Measurements from ENCODE around the gene CHD3. TPM values are rescaled to one million over a fixed set of nuclear protein-coding genes. Genes with fewer than 3 reads are reported as not detected.
A peak's percentile ranks its signal among the peaks of the same experiment; 100 is the strongest.

Gene CHD3
- total RNA-seq, 1 donor from 2014 or later, result 76.2 TPM

DNA sequence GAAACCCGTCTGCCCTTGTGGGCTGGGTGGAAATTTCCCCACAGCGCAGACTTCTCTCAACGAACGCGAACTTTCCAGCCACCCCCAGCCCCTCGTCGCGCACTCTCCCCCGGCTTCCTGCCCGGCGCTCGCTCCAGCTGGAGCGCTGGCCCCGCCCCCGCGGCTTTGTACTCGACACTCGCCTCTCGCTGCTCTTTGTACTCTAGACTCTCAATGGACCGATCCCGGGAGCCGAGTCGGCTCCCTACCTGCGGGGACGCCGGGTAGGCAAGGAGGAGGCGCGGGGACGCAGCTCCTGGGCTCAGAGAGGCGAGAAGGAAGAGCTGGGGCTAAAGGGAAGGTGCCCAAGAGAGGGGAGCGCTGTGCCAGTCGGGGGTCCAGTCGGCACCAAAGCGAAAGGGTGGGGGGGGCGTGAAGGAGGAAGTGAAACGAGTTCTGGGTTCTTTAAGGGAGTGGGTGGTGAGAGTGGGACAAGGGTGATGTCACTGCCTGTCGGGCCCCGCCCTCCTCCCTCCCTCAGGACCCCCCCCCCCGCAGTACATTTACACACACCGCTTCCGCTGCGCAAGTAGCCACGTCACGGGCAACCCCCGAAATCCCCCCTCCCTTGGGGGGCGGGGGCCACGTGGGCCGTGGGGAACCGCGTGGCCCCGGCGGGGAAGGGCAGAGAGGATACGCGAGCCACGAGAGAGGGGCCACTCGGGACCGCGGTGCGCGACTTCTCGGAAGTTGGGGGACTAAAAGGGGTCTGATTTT is 44.9 kb upstream of the CHD3 start:
- Histone ChIP-seq H3K36me3 (ENCODE audit: control insufficient read depth in 3 of 3, insufficient read depth in 3 of 3, low read length in 3 of 3) (peaks cover 12 to 23% (median 20%) of the 10 kb centered on the region in 3 donors), H3K27me3 (ENCODE audit: control insufficient read depth in 3 of 3, insufficient read depth in 3 of 3, low read length in 3 of 3) (no peaks in the 10 kb centered on the region), H3K9me3 (ENCODE audit: control insufficient read depth in 3 of 3, low read length in 3 of 3) (no peaks in the 10 kb centered on the region), H3K4me3 (ENCODE audit: low read length in 3 of 3) (peak overlapping the region; percentile 74 to 90 (median 88)), H3K27ac (ENCODE audit: low read depth, low read length) (peak overlapping the region; percentile 95), H3K4me1 (ENCODE audit: control insufficient read depth in 3 of 3, insufficient read depth in 3 of 3, low read length in 3 of 3) (peaks cover 48 to 58% (median 55%) of the 10 kb centered on the region in 3 donors), H3K9ac (ENCODE audit: low read depth in 1 of 3, low read length in 3 of 3) (peak overlapping the region; percentile 91 to 96 (median 95))

DNA sequence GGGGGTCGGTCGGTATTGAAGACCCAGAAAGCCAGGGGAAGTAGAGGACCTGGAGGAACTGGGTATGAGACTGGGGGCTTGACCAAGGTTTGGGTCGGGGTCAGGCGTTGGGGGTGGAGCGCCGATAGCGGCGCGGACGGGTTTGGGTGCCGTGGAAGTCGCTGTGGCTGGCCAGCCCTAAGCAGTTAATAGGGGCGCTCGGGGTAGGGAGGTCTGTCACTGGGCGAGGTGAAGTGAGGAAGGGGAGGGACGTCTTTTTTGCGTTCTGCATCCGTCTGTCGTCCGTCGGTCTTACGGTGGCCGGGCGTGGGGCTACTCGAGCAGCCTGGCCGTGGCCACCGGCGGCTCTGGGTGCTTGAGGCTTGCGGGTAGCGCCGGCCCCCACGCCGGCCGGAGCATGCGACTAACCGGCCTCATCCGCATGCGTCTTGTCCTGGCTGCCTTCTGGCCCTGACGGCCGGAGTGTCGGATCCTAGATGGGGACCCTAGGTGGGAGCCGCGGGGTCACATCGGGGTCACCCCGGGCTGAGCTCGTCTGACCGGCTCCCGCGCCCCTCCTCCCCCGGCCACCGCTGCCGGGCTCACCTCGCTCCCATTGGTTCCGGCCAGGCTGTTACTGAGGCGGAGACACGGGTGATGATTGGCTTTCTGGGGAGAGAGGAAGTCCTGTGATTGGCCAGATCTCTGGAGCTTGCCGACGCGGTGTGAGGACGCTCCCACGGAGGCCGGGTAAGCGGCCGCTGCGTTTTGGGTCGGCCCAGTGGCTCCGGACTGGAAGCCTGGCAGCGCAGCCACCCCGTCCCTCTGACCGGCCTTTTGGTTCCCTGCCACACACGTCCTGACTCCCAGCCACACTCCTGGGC is 44.1 kb upstream of the CHD3 start:
- Histone ChIP-seq H3K9me3 (ENCODE audit: control insufficient read depth in 3 of 3, low read length in 3 of 3) (no peaks in the 10 kb centered on the region), H3K27ac (ENCODE audit: low read depth, low read length) (peak overlapping the region; percentile 95), H3K9ac (ENCODE audit: low read depth in 1 of 3, low read length in 3 of 3) (peak overlapping the region; percentile 91 to 96 (median 95)), H3K27me3 (ENCODE audit: control insufficient read depth in 3 of 3, insufficient read depth in 3 of 3, low read length in 3 of 3) (no peaks in the 10 kb centered on the region), H3K4me3 (ENCODE audit: low read length in 3 of 3) (peak overlapping the region; percentile 74 to 90 (median 88)), H3K36me3 (ENCODE audit: control insufficient read depth in 3 of 3, insufficient read depth in 3 of 3, low read length in 3 of 3) (peaks cover 19 to 27% (median 24%) of the 10 kb centered on the region in 3 donors), H3K4me1 (ENCODE audit: control insufficient read depth in 3 of 3, insufficient read depth in 3 of 3, low read length in 3 of 3) (peaks cover 39 to 50% (median 47%) of the 10 kb centered on the region in 3 donors)

DNA sequence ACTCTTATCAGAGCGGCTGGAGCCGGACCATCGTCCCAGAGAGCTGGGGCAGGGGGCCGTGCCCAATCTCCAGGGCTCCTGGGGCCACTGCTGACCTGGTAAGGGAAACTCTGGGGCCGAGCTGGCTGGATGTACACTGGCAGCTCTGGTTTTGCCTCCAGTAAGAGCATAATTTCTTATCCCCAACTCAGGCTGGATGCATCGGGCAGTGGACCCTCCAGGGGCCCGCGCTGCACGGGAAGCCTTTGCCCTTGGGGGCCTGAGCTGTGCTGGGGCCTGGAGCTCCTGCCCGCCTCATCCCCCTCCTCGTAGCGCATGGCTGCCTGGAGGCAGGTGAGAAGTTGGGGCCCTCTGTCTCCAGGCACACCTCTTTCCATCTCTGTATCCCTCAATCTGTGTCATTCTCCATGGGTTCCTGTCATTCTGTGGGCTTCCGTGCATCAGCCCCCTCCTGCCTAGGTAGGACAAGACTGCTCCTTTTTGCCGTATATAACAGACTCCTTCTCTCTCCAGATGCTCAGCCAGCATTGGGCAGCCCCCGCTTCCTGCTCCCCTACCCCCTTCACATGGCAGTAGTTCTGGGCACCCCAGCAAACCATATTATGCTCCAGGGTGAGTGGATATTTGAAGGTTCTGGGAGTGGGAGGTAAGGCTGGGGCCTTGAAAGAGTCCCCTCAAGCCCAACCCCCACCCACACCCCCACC is 43.1 kb upstream of the CHD3 start:
- H3K9me3 ChIP-seq (ENCODE audit: control insufficient read depth in 3 of 3, low read length in 3 of 3), result no peaks in the 10 kb centered on the region
- H3K27me3 ChIP-seq (ENCODE audit: control insufficient read depth in 3 of 3, insufficient read depth in 3 of 3, low read length in 3 of 3), result no peaks in the 10 kb centered on the region
- peak overlapping the region; percentile 95 for H3K27ac ChIP-seq (ENCODE audit: low read depth, low read length)
- H3K4me1 ChIP-seq (ENCODE audit: control insufficient read depth in 3 of 3, insufficient read depth in 3 of 3, low read length in 3 of 3), result peaks cover 30 to 41% (median 37%) of the 10 kb centered on the region in 3 donors
- peak overlapping the region; percentile 91 to 96 (median 95) for H3K9ac ChIP-seq (ENCODE audit: low read depth in 1 of 3, low read length in 3 of 3)
- H3K36me3 ChIP-seq (ENCODE audit: control insufficient read depth in 3 of 3, insufficient read depth in 3 of 3, low read length in 3 of 3), result peaks cover 27 to 37% (median 30%) of the 10 kb centered on the region in 3 donors
- peak overlapping the region; percentile 51 to 88 (median 74) for H3K4me3 ChIP-seq (ENCODE audit: low read length in 3 of 3)

DNA sequence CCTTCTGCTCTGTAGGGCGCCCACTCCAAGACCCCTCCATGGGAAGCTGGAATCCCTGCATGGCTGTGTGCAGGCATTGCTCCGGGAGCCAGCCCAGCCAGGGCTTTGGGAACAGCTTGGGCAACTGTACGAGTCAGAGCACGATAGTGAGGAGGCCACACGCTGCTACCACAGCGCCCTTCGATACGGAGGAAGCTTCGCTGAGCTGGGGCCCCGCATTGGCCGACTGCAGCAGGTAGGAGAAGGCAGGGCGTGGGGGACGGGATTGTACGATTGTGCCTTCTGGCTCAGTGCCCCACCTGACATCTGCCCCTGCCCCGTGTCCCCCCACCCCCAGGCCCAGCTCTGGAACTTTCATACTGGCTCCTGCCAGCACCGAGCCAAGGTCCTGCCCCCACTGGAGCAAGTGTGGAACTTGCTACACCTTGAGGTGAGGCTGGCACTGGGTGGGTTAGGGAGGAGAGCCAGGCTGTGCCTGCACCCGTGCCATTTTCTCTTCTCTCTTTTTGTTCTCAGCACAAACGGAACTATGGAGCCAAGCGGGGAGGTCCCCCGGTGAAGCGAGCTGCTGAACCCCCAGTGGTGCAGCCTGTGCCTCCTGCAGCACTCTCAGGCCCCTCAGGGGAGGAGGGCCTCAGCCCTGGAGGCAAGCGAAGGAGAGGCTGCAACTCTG is 42.4 kb upstream of the CHD3 start:
- Histone ChIP-seq H3K9ac (ENCODE audit: low read depth in 1 of 3, low read length in 3 of 3) (no peak overlapping the region), H3K4me1 (ENCODE audit: control insufficient read depth in 3 of 3, insufficient read depth in 3 of 3, low read length in 3 of 3) (peaks cover 23 to 37% (median 31%) of the 10 kb centered on the region in 3 donors), H3K4me3 (ENCODE audit: low read length in 3 of 3) (no peak overlapping the region), H3K36me3 (ENCODE audit: control insufficient read depth in 3 of 3, insufficient read depth in 3 of 3, low read length in 3 of 3) (peaks cover 34 to 43% (median 37%) of the 10 kb centered on the region in 3 donors), H3K27me3 (ENCODE audit: control insufficient read depth in 3 of 3, insufficient read depth in 3 of 3, low read length in 3 of 3) (no peaks in the 10 kb centered on the region), H3K27ac (ENCODE audit: low read depth, low read length) (no peak overlapping the region), H3K9me3 (ENCODE audit: control insufficient read depth in 3 of 3, low read length in 3 of 3) (no peaks in the 10 kb centered on the region)

DNA sequence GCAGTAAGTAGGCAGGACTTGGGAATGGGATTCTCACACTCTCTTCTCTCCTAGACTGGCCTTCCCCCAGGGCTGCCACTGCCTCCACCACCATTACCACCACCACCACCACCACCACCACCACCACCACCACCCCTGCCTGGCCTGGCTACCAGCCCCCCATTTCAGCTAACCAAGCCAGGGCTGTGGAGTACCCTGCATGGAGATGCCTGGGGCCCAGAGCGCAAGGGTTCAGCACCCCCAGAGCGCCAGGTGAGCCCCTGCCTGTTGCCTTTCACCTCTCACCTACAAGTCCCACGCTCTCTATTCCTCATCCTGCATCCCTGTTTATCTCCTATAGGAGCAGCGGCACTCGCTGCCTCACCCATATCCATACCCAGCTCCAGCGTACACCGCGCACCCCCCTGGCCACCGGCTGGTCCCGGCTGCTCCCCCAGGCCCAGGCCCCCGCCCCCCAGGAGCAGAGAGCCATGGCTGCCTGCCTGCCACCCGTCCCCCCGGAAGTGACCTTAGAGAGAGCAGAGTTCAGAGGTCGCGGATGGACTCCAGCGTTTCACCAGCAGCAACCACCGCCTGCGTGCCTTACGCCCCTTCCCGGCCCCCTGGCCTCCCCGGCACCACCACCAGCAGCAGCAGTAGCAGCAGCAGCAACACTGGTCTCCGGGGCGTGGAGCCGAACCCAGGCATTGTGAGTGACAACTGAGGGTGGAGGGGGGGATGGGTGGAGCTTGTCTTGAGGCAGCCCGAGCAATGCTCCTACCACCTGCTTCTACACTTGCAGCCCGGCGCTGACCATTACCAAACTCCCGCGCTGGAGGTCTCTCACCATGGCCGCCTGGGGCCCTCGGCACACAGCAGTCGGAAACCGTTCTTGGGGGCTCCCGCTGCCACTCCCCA is 41.6 kb upstream of the CHD3 start:
- no peak overlapping the region for H3K4me3 ChIP-seq (ENCODE audit: low read length in 3 of 3)
- H3K27ac ChIP-seq (ENCODE audit: low read depth, low read length), result no peak overlapping the region
- H3K36me3 ChIP-seq (ENCODE audit: control insufficient read depth in 3 of 3, insufficient read depth in 3 of 3, low read length in 3 of 3), result peaks cover 38 to 46% (median 40%) of the 10 kb centered on the region in 3 donors
- peaks cover 28 to 41% (median 36%) of the 10 kb centered on the region in 3 donors for H3K4me1 ChIP-seq (ENCODE audit: control insufficient read depth in 3 of 3, insufficient read depth in 3 of 3, low read length in 3 of 3)
- no peaks in the 10 kb centered on the region for H3K27me3 ChIP-seq (ENCODE audit: control insufficient read depth in 3 of 3, insufficient read depth in 3 of 3, low read length in 3 of 3)
- H3K9ac ChIP-seq (ENCODE audit: low read depth in 1 of 3, low read length in 3 of 3), result no peak overlapping the region
- H3K9me3 ChIP-seq (ENCODE audit: control insufficient read depth in 3 of 3, low read length in 3 of 3), result no peaks in the 10 kb centered on the region

DNA sequence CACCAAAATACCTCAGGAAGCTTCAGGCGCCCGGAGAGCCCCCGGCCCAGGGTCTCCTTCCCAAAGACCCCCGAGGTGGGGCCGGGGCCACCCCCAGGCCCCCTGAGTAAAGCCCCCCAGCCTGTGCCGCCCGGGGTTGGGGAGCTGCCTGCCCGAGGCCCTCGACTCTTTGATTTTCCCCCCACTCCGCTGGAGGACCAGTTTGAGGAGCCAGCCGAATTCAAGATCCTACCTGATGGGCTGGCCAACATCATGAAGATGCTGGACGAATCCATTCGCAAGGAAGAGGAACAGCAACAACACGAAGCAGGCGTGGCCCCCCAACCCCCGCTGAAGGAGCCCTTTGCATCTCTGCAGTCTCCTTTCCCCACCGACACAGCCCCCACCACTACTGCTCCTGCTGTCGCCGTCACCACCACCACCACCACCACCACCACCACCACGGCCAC is 40.4 kb upstream of the CHD3 start:
- peaks cover 47 to 58% (median 50%) of the 10 kb centered on the region in 3 donors for H3K36me3 ChIP-seq (ENCODE audit: control insufficient read depth in 3 of 3, insufficient read depth in 3 of 3, low read length in 3 of 3)
- H3K9me3 ChIP-seq (ENCODE audit: control insufficient read depth in 3 of 3, low read length in 3 of 3), result no peaks in the 10 kb centered on the region
- peaks cover 30 to 46% (median 36%) of the 10 kb centered on the region in 3 donors for H3K4me1 ChIP-seq (ENCODE audit: control insufficient read depth in 3 of 3, insufficient read depth in 3 of 3, low read length in 3 of 3)
- H3K27me3 ChIP-seq (ENCODE audit: control insufficient read depth in 3 of 3, insufficient read depth in 3 of 3, low read length in 3 of 3), result no peaks in the 10 kb centered on the region
- no peak overlapping the region for H3K4me3 ChIP-seq (ENCODE audit: low read length in 3 of 3)
- no peak overlapping the region for H3K27ac ChIP-seq (ENCODE audit: low read depth, low read length)
- no peak overlapping the region for H3K9ac ChIP-seq (ENCODE audit: low read depth in 1 of 3, low read length in 3 of 3)

DNA sequence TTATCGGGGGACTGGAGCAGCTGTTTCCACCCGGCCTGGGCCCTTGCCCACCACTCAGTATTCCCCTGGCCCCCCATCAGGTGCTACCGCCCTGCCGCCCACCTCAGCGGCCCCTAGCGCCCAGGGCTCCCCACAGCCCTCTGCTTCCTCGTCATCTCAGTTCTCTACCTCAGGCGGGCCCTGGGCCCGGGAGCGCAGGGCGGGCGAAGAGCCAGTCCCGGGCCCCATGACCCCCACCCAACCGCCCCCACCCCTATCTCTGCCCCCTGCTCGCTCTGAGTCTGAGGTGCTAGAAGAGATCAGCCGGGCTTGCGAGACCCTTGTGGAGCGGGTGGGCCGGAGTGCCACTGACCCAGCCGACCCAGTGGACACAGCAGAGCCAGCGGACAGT is 39.9 kb upstream of the CHD3 start:
- H3K36me3 ChIP-seq (ENCODE audit: control insufficient read depth in 3 of 3, insufficient read depth in 3 of 3, low read length in 3 of 3), result peaks cover 48 to 58% (median 50%) of the 10 kb centered on the region in 3 donors
- no peaks in the 10 kb centered on the region for H3K9me3 ChIP-seq (ENCODE audit: control insufficient read depth in 3 of 3, low read length in 3 of 3)
- no peak overlapping the region for H3K27ac ChIP-seq (ENCODE audit: low read depth, low read length)
- peaks cover 28 to 41% (median 34%) of the 10 kb centered on the region in 3 donors for H3K4me1 ChIP-seq (ENCODE audit: control insufficient read depth in 3 of 3, insufficient read depth in 3 of 3, low read length in 3 of 3)
- no peaks in the 10 kb centered on the region for H3K27me3 ChIP-seq (ENCODE audit: control insufficient read depth in 3 of 3, insufficient read depth in 3 of 3, low read length in 3 of 3)
- no peak overlapping the region for H3K9ac ChIP-seq (ENCODE audit: low read depth in 1 of 3, low read length in 3 of 3)
- no peak overlapping the region for H3K4me3 ChIP-seq (ENCODE audit: low read length in 3 of 3)

DNA sequence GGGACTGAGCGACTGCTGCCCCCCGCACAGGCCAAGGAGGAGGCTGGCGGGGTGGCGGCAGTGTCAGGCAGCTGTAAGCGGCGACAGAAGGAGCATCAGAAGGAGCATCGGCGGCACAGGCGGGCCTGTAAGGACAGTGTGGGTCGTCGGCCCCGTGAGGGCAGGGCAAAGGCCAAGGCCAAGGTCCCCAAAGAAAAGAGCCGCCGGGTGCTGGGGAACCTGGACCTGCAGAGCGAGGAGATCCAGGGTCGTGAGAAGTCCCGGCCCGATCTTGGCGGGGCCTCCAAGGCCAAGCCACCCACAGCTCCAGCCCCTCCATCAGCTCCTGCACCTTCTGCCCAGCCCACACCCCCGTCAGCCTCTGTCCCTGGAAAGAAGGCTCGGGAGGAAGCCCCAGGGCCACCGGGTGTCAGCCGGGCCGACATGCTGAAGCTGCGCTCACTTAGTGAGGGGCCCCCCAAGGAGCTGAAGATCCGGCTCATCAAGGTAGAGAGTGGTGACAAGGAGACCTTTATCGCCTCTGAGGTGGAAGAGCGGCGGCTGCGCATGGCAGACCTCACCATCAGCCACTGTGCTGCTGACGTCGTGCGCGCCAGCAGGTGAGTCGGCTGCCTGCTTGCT is 39.3 kb upstream of the CHD3 start:
- Histone ChIP-seq H3K27ac (ENCODE audit: low read depth, low read length) (no peak overlapping the region), H3K4me3 (ENCODE audit: low read length in 3 of 3) (no peak overlapping the region), H3K27me3 (ENCODE audit: control insufficient read depth in 3 of 3, insufficient read depth in 3 of 3, low read length in 3 of 3) (no peaks in the 10 kb centered on the region), H3K4me1 (ENCODE audit: control insufficient read depth in 3 of 3, insufficient read depth in 3 of 3, low read length in 3 of 3) (peaks cover 28 to 37% (median 31%) of the 10 kb centered on the region in 3 donors), H3K9ac (ENCODE audit: low read depth in 1 of 3, low read length in 3 of 3) (no peak overlapping the region), H3K9me3 (ENCODE audit: control insufficient read depth in 3 of 3, low read length in 3 of 3) (no peaks in the 10 kb centered on the region), H3K36me3 (ENCODE audit: control insufficient read depth in 3 of 3, insufficient read depth in 3 of 3, low read length in 3 of 3) (peaks cover 48 to 58% (median 50%) of the 10 kb centered on the region in 3 donors)

Measured in skeletal muscle tissue (tissue), 4 donors.